Measurements from ENCODE around the gene APBB2.
"Not testable (repeated sequence)": the region's sequence is repeated elsewhere in the genome, so short reads cannot be mapped to it uniquely, and the experiment has no call there.

The APBB2 gene

DNA sequence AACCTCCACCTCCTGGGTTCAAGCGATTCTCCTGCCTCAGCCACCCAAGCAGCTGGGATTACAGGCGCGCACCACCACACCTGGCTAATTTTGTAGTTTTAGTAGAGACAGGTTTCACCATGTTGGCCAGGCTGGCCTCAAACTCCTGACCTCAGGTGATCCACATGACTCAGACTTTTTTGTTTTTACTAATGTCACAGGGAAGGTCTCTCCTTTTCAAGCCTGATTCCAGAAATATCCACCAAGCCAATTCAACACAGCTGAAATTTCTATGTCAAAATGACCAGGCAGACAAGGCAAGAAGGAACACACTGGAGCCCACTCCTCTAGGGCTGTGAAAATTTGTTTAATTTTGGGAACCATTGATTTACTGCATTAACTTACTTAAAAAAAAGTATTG lies 66.8 kb downstream of the APBB2 start:
- no CpG with 5 or more reads among the region's 3 CpGs for WGBS (ENCODE audit: extremely low coverage, insufficient coverage, insufficient read length)
- not testable (repeated sequence) for H3K4ac ChIP-seq (ENCODE audit: low read depth, low read length); H3K9me3 ChIP-seq (ENCODE audit: insufficient read depth, low read depth, low read length); H3K4me3 ChIP-seq (ENCODE audit: low read depth, low read length); H3K27me3 ChIP-seq (ENCODE audit: insufficient read depth, low read length); H3K18ac ChIP-seq (ENCODE audit: low read length); H2AK5ac ChIP-seq (ENCODE audit: low read length); H3K79me2 ChIP-seq (ENCODE audit: control insufficient read depth, insufficient read depth, low read length, poor library complexity); H4K12ac ChIP-seq (ENCODE audit: low read depth, low read length); H3K14ac ChIP-seq (ENCODE audit: low read length); H3K4me2 ChIP-seq (ENCODE audit: low read length); H3K9ac ChIP-seq (ENCODE audit: low read length); H3K27ac ChIP-seq (ENCODE audit: low read depth, low read length); H2BK5ac ChIP-seq (ENCODE audit: low read depth, low read length, poor library complexity); DNase-seq; H3K36me3 ChIP-seq (ENCODE audit: control insufficient read depth in 1 of 2, insufficient read depth in 2 of 2, low read length in 2 of 2); H3K23ac ChIP-seq (ENCODE audit: low read length); H2AFZ ChIP-seq (ENCODE audit: insufficient read depth, low read length, poor library complexity); H2BK120ac ChIP-seq (ENCODE audit: insufficient read depth, low read length, poor library complexity)
- H4K8ac ChIP-seq (ENCODE audit: low read depth, low read length), result peak overlapping the region; percentile 1
- peaks cover 31% of the 10 kb centered on the region for H3K79me1 ChIP-seq (ENCODE audit: low read length)
- peak overlapping the region; percentile 44 for H4K91ac ChIP-seq (ENCODE audit: low read depth, low read length)
- peaks cover 10 to 17% of the 10 kb centered on the region in 2 experiments for H3K4me1 ChIP-seq (ENCODE audit: control insufficient read depth in 1 of 2, insufficient read depth in 2 of 2, low read length in 2 of 2)
- H2BK12ac ChIP-seq (ENCODE audit: low read length), result peak overlapping the region; percentile 11

DNA sequence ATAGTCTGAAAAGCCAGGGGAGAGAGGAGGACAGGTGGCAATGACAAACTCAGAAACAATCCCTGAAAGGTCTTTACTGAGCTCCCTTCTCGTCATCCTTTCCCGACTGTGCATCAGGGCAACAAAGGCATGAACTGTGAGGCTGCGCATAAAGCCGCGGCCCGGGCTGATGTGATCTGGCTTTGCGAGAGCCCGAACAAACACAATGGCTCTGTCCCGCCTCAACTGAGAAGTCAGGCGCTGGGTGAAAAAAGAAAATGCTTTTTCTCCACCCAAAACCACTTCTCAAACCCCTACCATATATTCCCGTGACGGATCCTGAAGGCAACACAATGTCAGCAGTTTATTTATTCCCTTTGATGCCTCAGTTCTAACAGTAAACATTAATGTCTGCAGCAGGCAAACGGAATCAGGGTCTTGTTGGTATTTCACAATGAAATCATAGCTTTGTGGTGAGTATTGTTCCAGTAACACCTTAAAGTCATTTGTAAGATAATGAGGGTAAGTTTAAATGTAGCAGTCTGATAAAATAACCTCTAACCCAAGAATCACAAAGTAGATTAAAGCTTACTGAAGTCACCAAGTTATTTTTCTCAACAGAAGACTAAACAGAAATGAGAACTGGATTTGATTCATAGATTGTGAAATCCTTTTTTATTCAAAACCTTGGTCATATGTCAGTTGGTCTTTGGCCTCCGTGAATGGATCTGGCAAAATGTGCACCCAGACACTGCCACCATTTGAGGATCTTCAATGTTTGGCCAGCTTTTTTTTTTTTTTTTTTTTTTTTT lies 67.4 kb downstream of the APBB2 start:
- H3K27ac ChIP-seq (ENCODE audit: low read depth, low read length), result peak overlapping the region; percentile 78
- H3K23ac ChIP-seq (ENCODE audit: low read length), result no peak overlapping the region
- H3K14ac ChIP-seq (ENCODE audit: low read length), result peak overlapping the region; percentile 14
- peak; percentile 67 to 82 for DNase-seq
- no peaks in the 10 kb centered on the region for H3K27me3 ChIP-seq (ENCODE audit: insufficient read depth, low read length)
- no peaks in the 10 kb centered on the region for H3K36me3 ChIP-seq (ENCODE audit: control insufficient read depth in 1 of 2, insufficient read depth in 2 of 2, low read length in 2 of 2)
- peak overlapping the region; percentile 12 for H4K91ac ChIP-seq (ENCODE audit: low read depth, low read length)
- peaks cover 7% of the 10 kb centered on the region for H3K79me2 ChIP-seq (ENCODE audit: control insufficient read depth, insufficient read depth, low read length, poor library complexity)
- whole genome bisulfite sequencing (ENCODE audit: extremely low coverage, insufficient coverage, insufficient read length), result no CpG with 5 or more reads among the region's 14 CpGs
- H3K18ac ChIP-seq (ENCODE audit: low read length), result no peak overlapping the region
- H3K4me3 ChIP-seq (ENCODE audit: low read depth, low read length), result no peak overlapping the region
- H2AFZ ChIP-seq (ENCODE audit: insufficient read depth, low read length, poor library complexity), result no peak overlapping the region
- no peak overlapping the region for H3K4me2 ChIP-seq (ENCODE audit: low read length)
- H2BK5ac ChIP-seq (ENCODE audit: low read depth, low read length, poor library complexity), result peak overlapping the region; percentile 34
- H3K79me1 ChIP-seq (ENCODE audit: low read length), result peaks cover 32% of the 10 kb centered on the region
- H4K12ac ChIP-seq (ENCODE audit: low read depth, low read length), result no peak overlapping the region
- H2AK5ac ChIP-seq (ENCODE audit: low read length), result no peak overlapping the region
- peak overlapping the region; percentile 42 for H2BK12ac ChIP-seq (ENCODE audit: low read length)
- peak overlapping the region; percentile 2 for H2BK120ac ChIP-seq (ENCODE audit: insufficient read depth, low read length, poor library complexity)
- H3K9me3 ChIP-seq (ENCODE audit: insufficient read depth, low read depth, low read length), result no peaks in the 10 kb centered on the region
- H3K4ac ChIP-seq (ENCODE audit: low read depth, low read length), result peak overlapping the region; percentile 10
- H3K9ac ChIP-seq (ENCODE audit: low read length), result no peak overlapping the region
- H4K8ac ChIP-seq (ENCODE audit: low read depth, low read length), result peak overlapping the region; percentile 39
- H3K4me1 ChIP-seq (ENCODE audit: control insufficient read depth in 1 of 2, insufficient read depth in 2 of 2, low read length in 2 of 2), result peaks cover 12 to 21% of the 10 kb centered on the region in 2 experiments

DNA sequence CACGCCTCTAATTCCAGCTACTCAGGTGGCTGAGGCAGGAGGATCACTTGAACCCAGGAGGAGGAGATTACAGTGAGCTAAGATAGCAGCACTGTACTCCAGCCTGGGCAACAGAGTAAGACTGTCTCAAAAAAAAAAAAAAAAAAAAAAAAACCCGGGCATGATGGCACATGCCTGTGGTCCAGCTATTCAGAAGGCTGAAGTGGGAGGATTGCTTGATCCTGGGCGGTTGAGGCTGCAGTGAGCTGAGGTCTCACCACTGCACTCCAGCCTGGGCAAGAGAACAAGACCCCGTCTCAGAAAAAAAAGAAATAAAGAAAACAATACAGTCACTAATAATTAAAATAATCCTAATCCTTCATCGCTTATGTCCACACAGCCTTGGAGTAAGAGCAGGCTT lies 68.1 kb downstream of the APBB2 start:
- peaks cover 12 to 21% of the 10 kb centered on the region in 2 experiments for H3K4me1 ChIP-seq (ENCODE audit: control insufficient read depth in 1 of 2, insufficient read depth in 2 of 2, low read length in 2 of 2)
- WGBS (ENCODE audit: extremely low coverage, insufficient coverage, insufficient read length), result no CpG with 5 or more reads among the region's 5 CpGs
- H3K18ac ChIP-seq (ENCODE audit: low read length), result peak overlapping the region; percentile 91
- H2AK5ac ChIP-seq (ENCODE audit: low read length), result no peak overlapping the region
- peaks cover 33% of the 10 kb centered on the region for H3K79me1 ChIP-seq (ENCODE audit: low read length)
- no peak overlapping the region for H3K23ac ChIP-seq (ENCODE audit: low read length)
- no peaks in the 10 kb centered on the region for H3K9me3 ChIP-seq (ENCODE audit: insufficient read depth, low read depth, low read length)
- H3K27me3 ChIP-seq (ENCODE audit: insufficient read depth, low read length), result no peaks in the 10 kb centered on the region
- H4K8ac ChIP-seq (ENCODE audit: low read depth, low read length), result peak overlapping the region; percentile 75
- H2BK12ac ChIP-seq (ENCODE audit: low read length), result peak overlapping the region; percentile 78
- no peak overlapping the region for H3K9ac ChIP-seq (ENCODE audit: low read length)
- H3K4me3 ChIP-seq (ENCODE audit: low read depth, low read length), result no peak overlapping the region
- no peak overlapping the region for H3K4me2 ChIP-seq (ENCODE audit: low read length)
- peak overlapping the region; percentile 69 for H3K14ac ChIP-seq (ENCODE audit: low read length)
- H3K36me3 ChIP-seq (ENCODE audit: control insufficient read depth in 1 of 2, insufficient read depth in 2 of 2, low read length in 2 of 2), result peaks cover 0 to 5% of the 10 kb centered on the region in 2 experiments
- H3K27ac ChIP-seq (ENCODE audit: low read depth, low read length), result peak overlapping the region; percentile 78
- peak overlapping the region; percentile 82 for H2BK5ac ChIP-seq (ENCODE audit: low read depth, low read length, poor library complexity)
- no peak overlapping the region for H4K12ac ChIP-seq (ENCODE audit: low read depth, low read length)
- H4K91ac ChIP-seq (ENCODE audit: low read depth, low read length), result peak overlapping the region; percentile 86
- no peak for DNase-seq
- H3K4ac ChIP-seq (ENCODE audit: low read depth, low read length), result peak overlapping the region; percentile 86
- H2BK120ac ChIP-seq (ENCODE audit: insufficient read depth, low read length, poor library complexity), result peak overlapping the region; percentile 74
- H3K79me2 ChIP-seq (ENCODE audit: control insufficient read depth, insufficient read depth, low read length, poor library complexity), result peaks cover 7% of the 10 kb centered on the region
- H2AFZ ChIP-seq (ENCODE audit: insufficient read depth, low read length, poor library complexity), result no peak overlapping the region

DNA sequence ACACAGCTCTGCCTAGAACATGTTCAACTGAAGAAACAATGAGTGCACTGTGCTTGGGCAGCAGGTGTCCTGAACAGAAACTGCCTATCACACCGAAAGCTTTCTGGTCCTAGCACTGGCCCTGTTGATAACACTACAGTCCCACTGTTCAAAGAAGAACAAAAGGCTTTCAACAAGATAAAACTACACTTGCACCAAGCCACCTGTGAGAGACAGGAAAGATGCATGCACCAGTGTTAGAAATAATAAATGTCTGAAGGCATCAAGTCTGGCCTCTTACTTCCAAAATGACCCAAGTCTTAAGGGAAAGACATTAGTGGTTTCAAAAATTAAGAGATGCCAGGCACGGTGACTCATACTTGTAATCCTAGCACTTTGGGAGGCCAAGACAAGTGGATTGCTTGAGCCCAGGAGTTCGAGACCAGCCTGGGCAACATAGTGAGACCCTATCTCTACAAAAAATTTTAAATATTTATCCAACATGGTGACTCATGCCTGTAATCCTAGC lies 68.7 kb downstream of the APBB2 start:
- peak overlapping the region; percentile 86 for H3K4ac ChIP-seq (ENCODE audit: low read depth, low read length)
- no peaks in the 10 kb centered on the region for H3K27me3 ChIP-seq (ENCODE audit: insufficient read depth, low read length)
- H4K12ac ChIP-seq (ENCODE audit: low read depth, low read length), result no peak overlapping the region
- DNase-seq, result no peak
- peak overlapping the region; percentile 16 for H4K8ac ChIP-seq (ENCODE audit: low read depth, low read length)
- no peak overlapping the region for H3K4me2 ChIP-seq (ENCODE audit: low read length)
- peak overlapping the region; percentile 74 for H2BK120ac ChIP-seq (ENCODE audit: insufficient read depth, low read length, poor library complexity)
- H3K14ac ChIP-seq (ENCODE audit: low read length), result peak overlapping the region; percentile 53
- peak overlapping the region; percentile 90 for H3K27ac ChIP-seq (ENCODE audit: low read depth, low read length)
- no CpG with 5 or more reads among the region's 3 CpGs for WGBS (ENCODE audit: extremely low coverage, insufficient coverage, insufficient read length)
- H4K91ac ChIP-seq (ENCODE audit: low read depth, low read length), result peak overlapping the region; percentile 87
- no peak overlapping the region for H2AK5ac ChIP-seq (ENCODE audit: low read length)
- peak overlapping the region; percentile 82 for H2BK5ac ChIP-seq (ENCODE audit: low read depth, low read length, poor library complexity)
- H3K4me1 ChIP-seq (ENCODE audit: control insufficient read depth in 1 of 2, insufficient read depth in 2 of 2, low read length in 2 of 2), result peaks cover 12 to 21% of the 10 kb centered on the region in 2 experiments
- peaks cover 0 to 8% of the 10 kb centered on the region in 2 experiments for H3K36me3 ChIP-seq (ENCODE audit: control insufficient read depth in 1 of 2, insufficient read depth in 2 of 2, low read length in 2 of 2)
- no peak overlapping the region for H3K4me3 ChIP-seq (ENCODE audit: low read depth, low read length)
- H3K9ac ChIP-seq (ENCODE audit: low read length), result no peak overlapping the region
- no peaks in the 10 kb centered on the region for H3K9me3 ChIP-seq (ENCODE audit: insufficient read depth, low read depth, low read length)
- H3K18ac ChIP-seq (ENCODE audit: low read length), result peak overlapping the region; percentile 80
- H3K23ac ChIP-seq (ENCODE audit: low read length), result no peak overlapping the region
- peak overlapping the region; percentile 96 for H2BK12ac ChIP-seq (ENCODE audit: low read length)
- peaks cover 7% of the 10 kb centered on the region for H3K79me2 ChIP-seq (ENCODE audit: control insufficient read depth, insufficient read depth, low read length, poor library complexity)
- no peak overlapping the region for H2AFZ ChIP-seq (ENCODE audit: insufficient read depth, low read length, poor library complexity)
- peaks cover 33% of the 10 kb centered on the region for H3K79me1 ChIP-seq (ENCODE audit: low read length)
